ENCODE measurements around the gene UVRAG. TPM values are rescaled to one million over a fixed set of nuclear protein-coding genes. Genes with fewer than 3 reads are reported as not detected.

Gene UVRAG
- total and polyA plus RNA-seq, 2 of the 13 experiments (the other 11 are each of a cell fraction or from before 2014, with no cell fraction given) = 9.7 to 17.3 TPM

DNA sequence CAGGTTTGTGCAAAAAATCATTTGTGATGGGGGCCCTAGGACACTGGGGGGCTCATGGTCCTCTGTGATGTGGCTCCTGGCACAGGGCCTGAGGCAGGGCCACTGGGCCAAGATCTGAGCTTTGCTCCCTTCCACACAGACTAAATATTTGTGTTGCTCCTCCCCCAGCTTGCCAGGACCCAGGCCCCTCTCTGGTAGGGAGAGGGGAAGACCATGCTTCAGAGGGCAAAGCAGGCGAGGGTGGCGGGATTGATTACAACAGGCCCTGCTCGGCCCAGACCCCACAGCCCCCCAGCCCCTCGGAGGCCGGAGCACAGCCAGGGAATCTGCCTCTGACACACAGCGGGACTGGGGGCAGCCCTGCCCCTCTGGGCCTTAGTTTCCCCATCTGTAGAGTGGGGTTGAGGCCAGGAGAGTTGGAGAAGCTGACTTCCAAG, 362.3 kb downstream of the UVRAG start (continued):
- TF ChIP-seq NFAT5 (CRISPR knock-in tag; IDR thresholded peaks at IDR 0.05) (no peak), JUND (CRISPR knock-in tag; IDR thresholded peaks at IDR 0.05) (no peak), HMGA1 (CRISPR knock-in tag; conservative IDR thresholded peaks at IDR 0.05) (no peak), ZNF407 (CRISPR knock-in tag; IDR thresholded peaks at IDR 0.05; ENCODE audit: not compliant biosample characterization) (no peak), POLR2AphosphoS2 (IDR thresholded peaks at IDR 0.05; ENCODE audit: low read depth, low read length) (no peak), PHF8 (CRISPR knock-in tag; IDR thresholded peaks at IDR 0.05) (no peak), ZNF703 (CRISPR knock-in tag; IDR thresholded peaks at IDR 0.05; ENCODE audit: borderline replicate concordance) (no peak)
- TF ChIP-seq, protein P1, sequence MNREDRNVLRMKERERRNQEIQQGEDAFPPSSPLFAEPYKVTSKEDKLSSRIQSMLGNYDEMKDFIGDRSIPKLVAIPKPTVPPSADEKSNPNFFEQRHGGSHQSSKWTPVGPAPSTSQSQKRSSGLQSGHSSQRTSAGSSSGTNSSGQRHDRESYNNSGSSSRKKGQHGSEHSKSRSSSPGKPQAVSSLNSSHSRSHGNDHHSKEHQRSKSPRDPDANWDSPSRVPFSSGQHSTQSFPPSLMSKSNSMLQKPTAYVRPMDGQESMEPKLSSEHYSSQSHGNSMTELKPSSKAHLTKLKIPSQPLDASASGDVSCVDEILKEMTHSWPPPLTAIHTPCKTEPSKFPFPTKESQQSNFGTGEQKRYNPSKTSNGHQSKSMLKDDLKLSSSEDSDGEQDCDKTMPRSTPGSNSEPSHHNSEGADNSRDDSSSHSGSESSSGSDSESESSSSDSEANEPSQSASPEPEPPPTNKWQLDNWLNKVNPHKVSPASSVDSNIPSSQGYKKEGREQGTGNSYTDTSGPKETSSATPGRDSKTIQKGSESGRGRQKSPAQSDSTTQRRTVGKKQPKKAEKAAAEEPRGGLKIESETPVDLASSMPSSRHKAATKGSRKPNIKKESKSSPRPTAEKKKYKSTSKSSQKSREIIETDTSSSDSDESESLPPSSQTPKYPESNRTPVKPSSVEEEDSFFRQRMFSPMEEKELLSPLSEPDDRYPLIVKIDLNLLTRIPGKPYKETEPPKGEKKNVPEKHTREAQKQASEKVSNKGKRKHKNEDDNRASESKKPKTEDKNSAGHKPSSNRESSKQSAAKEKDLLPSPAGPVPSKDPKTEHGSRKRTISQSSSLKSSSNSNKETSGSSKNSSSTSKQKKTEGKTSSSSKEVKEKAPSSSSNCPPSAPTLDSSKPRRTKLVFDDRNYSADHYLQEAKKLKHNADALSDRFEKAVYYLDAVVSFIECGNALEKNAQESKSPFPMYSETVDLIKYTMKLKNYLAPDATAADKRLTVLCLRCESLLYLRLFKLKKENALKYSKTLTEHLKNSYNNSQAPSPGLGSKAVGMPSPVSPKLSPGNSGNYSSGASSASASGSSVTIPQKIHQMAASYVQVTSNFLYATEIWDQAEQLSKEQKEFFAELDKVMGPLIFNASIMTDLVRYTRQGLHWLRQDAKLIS (CRISPR knock-in tag; IDR thresholded peaks at IDR 0.05) = no peak
- TF ChIP-seq, protein P2, sequence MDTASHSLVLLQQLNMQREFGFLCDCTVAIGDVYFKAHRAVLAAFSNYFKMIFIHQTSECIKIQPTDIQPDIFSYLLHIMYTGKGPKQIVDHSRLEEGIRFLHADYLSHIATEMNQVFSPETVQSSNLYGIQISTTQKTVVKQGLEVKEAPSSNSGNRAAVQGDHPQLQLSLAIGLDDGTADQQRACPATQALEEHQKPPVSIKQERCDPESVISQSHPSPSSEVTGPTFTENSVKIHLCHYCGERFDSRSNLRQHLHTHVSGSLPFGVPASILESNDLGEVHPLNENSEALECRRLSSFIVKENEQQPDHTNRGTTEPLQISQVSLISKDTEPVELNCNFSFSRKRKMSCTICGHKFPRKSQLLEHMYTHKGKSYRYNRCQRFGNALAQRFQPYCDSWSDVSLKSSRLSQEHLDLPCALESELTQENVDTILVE (CRISPR knock-in tag; IDR thresholded peaks at IDR 0.05) = no peak

All from HepG2 (cell line).